H1 (cell line): Measurements from ENCODE around the gene SOCS6. TPM values are rescaled to one million over a fixed set of nuclear protein-coding genes. Genes with fewer than 3 reads are reported as not detected.

Source experiments
- CTCF ChIA-PET: fragments of 300-600 bp; sonication (Branson Sonifier 250); formaldehyde crosslinking; loops from one replicate; lab custom pipeline; 2021; ENCODE audit not compliant: partially characterized antibody; lab: Charles Lee
- POLR2A ChIA-PET: fragments of 300-600 bp; sonication (Branson Sonifier 250); formaldehyde crosslinking; loops from one replicate; lab custom pipeline; 2021; ENCODE audit warnings: inconsistent platforms; ENCODE audit not compliant: partially characterized antibody; lab: Charles Lee
- DNase-seq, 2 experiments: peaks; one replicate each; pipeline versions ENCODE4 v3.0.0 to v3.0.0-alpha.2; 2010 to 2022; ENCODE audit warnings: low spot score in 2 of 2, low read depth in 1 of 2, mixed read lengths in 1 of 2
- FAIRE-seq: peaks from 2 replicates; lab custom pipeline; 2011; peaks lifted over from hg19 to GRCh38; lab: Jason Lieb, UNC
- H2AFZ ChIP-seq: 2 replicates; pipeline ENCODE4 v1.8.1; 2012; ENCODE audit warnings: low read length, inconsistent platforms
- H2AK5ac ChIP-seq: 2 replicates; pipeline ENCODE4 v1.6.1; 2013; ENCODE audit warnings: low read depth, low read length
- H2BK120ac ChIP-seq: replicated peaks from 2 replicates; pipeline ENCODE3; 2013; ENCODE audit warnings: low read depth, low read length, inconsistent platforms
- H2BK12ac ChIP-seq: 2 replicates; pipeline ENCODE4 v1.6.1; 2013; ENCODE audit warnings: low read depth, low read length
- H2BK15ac ChIP-seq: 2 replicates; pipeline ENCODE4 v1.6.1; 2013; ENCODE audit warnings: low read length
- H2BK20ac ChIP-seq: 2 replicates; pipeline ENCODE4 v1.6.1; 2013; ENCODE audit warnings: low read length
- H2BK5ac ChIP-seq: 2 replicates; pipeline ENCODE4 v1.6.1; 2013; ENCODE audit warnings: low read depth, low read length
- H3K14ac ChIP-seq: 2 replicates; pipeline ENCODE4 v1.6.1; 2013; ENCODE audit warnings: inconsistent platforms; ENCODE audit not compliant: insufficient read length
- H3K18ac ChIP-seq: 2 replicates; pipeline ENCODE4 v1.6.1; 2013; ENCODE audit warnings: low read length; ENCODE audit errors: extremely low read depth
- H3K23ac ChIP-seq: 2 replicates; pipeline ENCODE4 v1.6.1; 2013; ENCODE audit warnings: inconsistent platforms; ENCODE audit not compliant: insufficient read length
- H3K23me2 ChIP-seq: 2 replicates; pipeline ENCODE4 v1.6.1; 2013; ENCODE audit warnings: low read depth, low read length
- H3K27ac ChIP-seq: 2 replicates; pipeline ENCODE4 v1.6.1; 2011; ENCODE audit warnings: low read depth, low read length, inconsistent platforms
- H3K27me3 ChIP-seq, 4 experiments: replicated peaks in 1 of 4; 1 replicate in 1 of 4; 2 replicates in 3 of 4; pipeline versions ENCODE4 v1.6.1 to v1.8.1; 2011 to 2013; ENCODE audit warnings: low read length in 3 of 4, mild to moderate bottlenecking in 3 of 4, inconsistent platforms in 2 of 4, mixed read lengths in 2 of 4, moderate library complexity in 1 of 4; ENCODE audit not compliant: control insufficient read depth in 3 of 4, insufficient read depth in 3 of 4; ENCODE audit errors: extremely low read depth in 1 of 4
- H3K36me3 ChIP-seq, 4 experiments: 2 replicates each; pipeline versions ENCODE4 v1.6.1 to v1.8.1; 2011 to 2013; ENCODE audit warnings: mild to moderate bottlenecking in 4 of 4, low read length in 3 of 4, moderate library complexity in 2 of 4, control low read depth in 1 of 4, inconsistent platforms in 1 of 4; ENCODE audit not compliant: insufficient read depth in 4 of 4, control insufficient read depth in 2 of 4
- H3K4ac ChIP-seq: replicated peaks from 2 replicates; pipeline ENCODE3; 2013; ENCODE audit warnings: low read length, low read depth, mixed read lengths, inconsistent platforms; ENCODE audit not compliant: insufficient read length
- H3K4me1 ChIP-seq, 4 experiments: replicated peaks in 1 of 4; 1 replicate in 1 of 4; 2 replicates in 3 of 4; pipeline versions ENCODE4 v1.6.1 to v1.8.1; 2011 to 2013; ENCODE audit warnings: low read length in 3 of 4, inconsistent platforms in 2 of 4, mixed read lengths in 1 of 4; ENCODE audit not compliant: insufficient read depth in 4 of 4, control insufficient read depth in 3 of 4
- H3K4me2 ChIP-seq, 2 experiments: 2 replicates each; pipeline versions ENCODE4 v1.6.1 to v1.8.1; 2011 to 2013; ENCODE audit warnings: low read depth in 2 of 2, low read length in 2 of 2, control low read depth in 1 of 2, inconsistent platforms in 1 of 2, mild to moderate bottlenecking in 1 of 2; ENCODE audit not compliant: insufficient read depth in 1 of 2
- H3K4me3 ChIP-seq, 4 experiments: fragments of 200-600, 300-600 bp in 1 of 4; sonication (generic), shearing (Covaris generic), sonication (Bioruptor Twin) in 1 of 4; 2 replicates each; pipeline versions ENCODE4 v1.5.1 to v1.8.1; 2011 to 2016; ENCODE audit warnings: low read length in 4 of 4, low read depth in 3 of 4, control low read depth in 2 of 4, inconsistent platforms in 2 of 4, mild to moderate bottlenecking in 2 of 4, mixed read lengths in 1 of 4, moderate library complexity in 1 of 4; ENCODE audit not compliant: insufficient read depth in 2 of 4; ENCODE audit errors: extremely low read depth in 1 of 4
- H3K56ac ChIP-seq: replicated peaks from 2 replicates; pipeline ENCODE3; 2013; ENCODE audit warnings: low read depth, mild to moderate bottlenecking, mixed read lengths, low read length, inconsistent platforms; ENCODE audit not compliant: insufficient read length
- H3K79me1 ChIP-seq: 2 replicates; pipeline ENCODE4 v1.6.1; 2013; ENCODE audit warnings: low read depth, low read length, control low read depth
- H3K79me2 ChIP-seq, 2 experiments: 2 replicates each; pipeline versions ENCODE4 v1.6.1 to v1.8.1; 2012 to 2013; ENCODE audit warnings: low read length in 2 of 2, mild to moderate bottlenecking in 2 of 2, inconsistent platforms in 1 of 2; ENCODE audit not compliant: insufficient read depth in 2 of 2, control insufficient read depth in 1 of 2
- H3K9ac ChIP-seq, 4 experiments: replicated peaks in 1 of 4; 1 replicate in 1 of 4; 2 replicates in 3 of 4; pipeline versions ENCODE4 v1.6.1 to v1.8.1; 2011 to 2013; ENCODE audit warnings: low read depth in 3 of 4, low read length in 3 of 4, control low read depth in 2 of 4, mild to moderate bottlenecking in 2 of 4, moderate library complexity in 2 of 4, inconsistent platforms in 1 of 4; ENCODE audit errors: extremely low read depth in 1 of 4
- H3K9me3 ChIP-seq, 2 experiments: 2 replicates each; pipeline versions ENCODE4 v1.6.1 to v1.8.1; 2012 to 2013; ENCODE audit warnings: mild to moderate bottlenecking in 2 of 2, moderate library complexity in 2 of 2, control low read depth in 1 of 2, inconsistent platforms in 1 of 2, low read depth in 1 of 2, low read length in 1 of 2, mixed read lengths in 1 of 2; ENCODE audit not compliant: insufficient read depth in 2 of 2
- H4K20me1 ChIP-seq, 2 experiments: replicated peaks in 1 of 2; 2 replicates each; pipeline versions ENCODE3 to v1.8.1; 2011 to 2013; ENCODE audit warnings: inconsistent platforms in 2 of 2, low read length in 2 of 2, mild to moderate bottlenecking in 1 of 2; ENCODE audit not compliant: insufficient read depth in 2 of 2, control insufficient read depth in 1 of 2
- H4K5ac ChIP-seq: 2 replicates; pipeline ENCODE4 v1.6.1; 2013; ENCODE audit warnings: low read length, low read depth, mixed read lengths, inconsistent platforms; ENCODE audit not compliant: insufficient read length
- H4K8ac ChIP-seq: 2 replicates; pipeline ENCODE4 v1.8.0; 2013; ENCODE audit warnings: mild to moderate bottlenecking, moderate library complexity, low read length, inconsistent platforms; ENCODE audit not compliant: insufficient read depth; ENCODE audit errors: extremely low read depth
- H4K91ac ChIP-seq: replicated peaks from 2 replicates; pipeline ENCODE3; 2013; ENCODE audit warnings: low read length, mixed read lengths, inconsistent platforms; ENCODE audit not compliant: insufficient read length
- ATF2 ChIP-seq: IDR thresholded peaks from 2 replicates; pipeline ENCODE4 v1.6.1; 2012; ENCODE audit warnings: low read length, inconsistent platforms
- CHD1 ChIP-seq: IDR thresholded peaks from 2 replicates; pipeline ENCODE4 v1.6.1; 2012; ENCODE audit warnings: low read depth, low read length, improper control_type of control experiment
- EGR1 ChIP-seq: IDR thresholded peaks from 2 replicates; pipeline ENCODE4 v1.6.1; 2011; ENCODE audit warnings: low read depth, low read length, borderline replicate concordance
- FOSL1 ChIP-seq: IDR thresholded peaks from 2 replicates; pipeline ENCODE4 v1.6.1; 2011; ENCODE audit warnings: mild to moderate bottlenecking, low read depth, low read length, moderate library complexity; ENCODE audit not compliant: insufficient read depth
- GTF2F1 ChIP-seq: IDR thresholded peaks from 2 replicates; pipeline ENCODE4 v1.6.1; 2012; ENCODE audit warnings: low read depth, low read length, improper control_type of control experiment, borderline replicate concordance
- JUND ChIP-seq: IDR thresholded peaks from 2 replicates; pipeline ENCODE4 v1.6.1; 2011; ENCODE audit warnings: mild to moderate bottlenecking, improper control_type of control experiment, low read length
- KDM4A ChIP-seq: IDR thresholded peaks from one replicate; pipeline ENCODE4 v1.7.1; 2012; ENCODE audit warnings: low read depth, mild to moderate bottlenecking, moderate library complexity, low read length, inconsistent platforms; ENCODE audit not compliant: severe bottlenecking
- NRF1 ChIP-seq: IDR thresholded peaks from 2 replicates; pipeline ENCODE4 v1.6.1; 2011; ENCODE audit warnings: mild to moderate bottlenecking, low read depth, low read length, improper control_type of control experiment
- POU5F1 ChIP-seq: IDR thresholded peaks from 2 replicates; pipeline ENCODE4 v1.6.1; 2011; ENCODE audit warnings: low read depth, mild to moderate bottlenecking, low read length, moderate library complexity
- TCF12 ChIP-seq: IDR thresholded peaks from 2 replicates; pipeline ENCODE4 v1.6.1; 2011; ENCODE audit warnings: low read depth, mild to moderate bottlenecking, low read length
- WGBS, 2 experiments: shearing (Covaris generic) in 1 of 2; methylation state at CpG; one replicate each; pipeline versions ENCODE4 v1.1.6 to v1.1.7; 2013 to 2015; ENCODE audit warnings: low lambda C conversion rate in 2 of 2, mixed read lengths in 2 of 2, inconsistent platforms in 1 of 2, low coverage in 1 of 2, missing lambda C conversion rate in 1 of 2; ENCODE audit not compliant: insufficient replicate concordance in 2 of 2, insufficient coverage in 1 of 2, insufficient read length in 1 of 2; ENCODE audit errors: extremely low coverage in 1 of 2, missing lambda C conversion rate in 1 of 2; 5-methylcytosine and 5-hydroxymethylcytosine counted together
- polyA plus RNA-seq, 7 experiments: library from polyadenylated mRNA; depleted of rRNA in 3 of 7; stranded (reverse) in 5 of 7; unstranded in 2 of 7; fragments of >200 nt in 5 of 7; fragments of 200-250 nt in 2 of 7; gene quantifications; 1 replicate in 5 of 7; 2 replicates in 1 of 7; 4 replicates in 1 of 7; pipeline versions ENCODE4 v1.2.1 to v1.2.3, GENCODE V29; 2011 to 2013; ENCODE audit warnings: missing spikeins in 2 of 7, mixed read lengths in 2 of 7
- total RNA-seq: library from RNA; stranded (reverse); fragmentation: NEBNext Ultra II Directional; extraction: Animal tissue kit (Norgen Biotek cat#: 25700); gene quantifications from 2 replicates; pipeline ENCODE4 v1.2.1, GENCODE V29; 2021

Gene SOCS6
- total and polyA plus RNA-seq, 2 of the 8 experiments (the other 6 are each of a cell fraction or from before 2014, with no cell fraction given) = 9.1 to 22.9 TPM

GRCh38 chr18:70334264-70334663, 45.4 kb downstream of the SOCS6 start:
- Histone ChIP-seq H2BK5ac (no peak overlapping the region), H3K4me1 (peaks cover 0 to 3% (median 1%) of the 10 kb centered on the region in 4 experiments; a peak in 2 of 7 replicates), H2BK15ac (no peak overlapping the region), H2AFZ (no peak overlapping the region), H2BK20ac (no peak overlapping the region), H3K27ac (no peak overlapping the region), H3K23me2 (no peaks in the 10 kb centered on the region), H2BK120ac (no peak overlapping the region)
- POLR2A ChIA-PET = no interaction called here
- no peak for TF ChIP-seq FOSL1
- TF ChIP-seq NRF1 = no peak
- no peak for TF ChIP-seq POU5F1
- TF ChIP-seq TCF12 = no peak
- TF ChIP-seq ATF2 = no peak
- no peak for TF ChIP-seq GTF2F1
- TF ChIP-seq JUND = no peak
- no peak for TF ChIP-seq KDM4A
- TF ChIP-seq CHD1 = no peak
- TF ChIP-seq EGR1 = no peak
- TF ChIP-seq, all 59 proteins: peak for 0
- Histone ChIP-seq H4K8ac (no peak overlapping the region), H4K20me1 (no peaks in the 10 kb centered on the region), H2AK5ac (no peak overlapping the region), H3K27me3 (no peaks in the 10 kb centered on the region), H2BK12ac (no peak overlapping the region), H3K9me3 (peaks cover 4 to 5% of the 10 kb centered on the region in 2 experiments; a peak in 3 of 4 replicates), H3K4ac (no peak overlapping the region), H3K56ac (no peak overlapping the region), H3K79me1 (no peaks in the 10 kb centered on the region), H3K4me2 (no peak overlapping the region), H3K79me2 (no peaks in the 10 kb centered on the region), H3K14ac (no peak overlapping the region), H3K36me3 (0 out of 8 replicates have a peak, but pooled peaks cover 0 to 2% (median 0%) of the 10 kb centered on the region in 4 experiments), H3K18ac (no peak overlapping the region), H3K4me3 (no peak overlapping the region), H4K5ac (no peak overlapping the region), H3K23ac (no peak overlapping the region), H4K91ac (no peak overlapping the region), H3K9ac (no peak overlapping the region)
- DNase-seq (no peak), FAIRE-seq (no peak)
- 88% methylated on average over 1 of the region's 1 CpG; no CpG with 5 or more reads in 1 of the 2 experiments for WGBS, 2 experiments
- CTCF ChIA-PET = interaction anchor here (1.1 to 1.9 kb wide), 4 partner anchors 18 to 139 kb away, joined by 3 to 6 read pairs (median 4); no protein-coding TSS in a partner anchor
